SK-N-SH (cell line): Measurements from ENCODE around the gene CEL. TPM values are rescaled to one million over a fixed set of nuclear protein-coding genes. Genes with fewer than 3 reads are reported as not detected.

ENCODE experiments used
- CTCF ChIA-PET: fragments of 300-600, 350-600 bp; formaldehyde crosslinking; extraction: SDS; loops from one replicate; lab custom pipeline; 2021; lab: Yijun Ruan, JAX
- POLR2A ChIA-PET: fragments of 350-600 bp; sonication (Branson Sonifier 250); formaldehyde crosslinking; extraction: SDS; loops from one replicate; lab custom pipeline; 2020; ENCODE audit warnings: antibody characterized with exemption, inconsistent platforms; lab: Yijun Ruan, JAX
- DNase-seq: peaks from one replicate; pipeline ENCODE4 v3.0.0; 2012
- H2AFZ ChIP-seq: fragments of 200-600 bp; sonication (generic); 2 replicates; pipeline ENCODE4 v1.8.1; 2016; ENCODE audit warnings: antibody characterized with exemption, mild to moderate bottlenecking, low read depth
- H3F3A ChIP-seq: fragments of 200-600 bp; sonication (generic); replicated peaks from 2 replicates; pipeline ENCODE3; 2016; ENCODE audit warnings: antibody characterized with exemption, mild to moderate bottlenecking; ENCODE audit not compliant: insufficient read depth
- H3K27ac ChIP-seq, 2 experiments: fragments of 200-500 bp in 1 of 2; fragments of 200-600 bp in 1 of 2; sonication (Bioruptor generic) in 1 of 2; sonication (generic), shearing (Covaris generic) in 1 of 2; 2 replicates each; pipeline versions ENCODE4 v1.5.1 to v1.6.1; 2014 to 2016; ENCODE audit warnings: low read depth in 2 of 2, inconsistent platforms in 1 of 2, low read length in 1 of 2, mild to moderate bottlenecking in 1 of 2, mixed read lengths in 1 of 2
- H3K27me3 ChIP-seq: fragments of 200-600 bp; sonication (generic), shearing (Covaris generic); 2 replicates; pipeline ENCODE4 v1.6.1; 2016; ENCODE audit warnings: mixed run types; ENCODE audit not compliant: insufficient read depth
- H3K36me3 ChIP-seq, 2 experiments: fragments of 200-500 bp in 1 of 2; fragments of 200-600 bp in 1 of 2; sonication (Bioruptor generic) in 1 of 2; sonication (generic) in 1 of 2; replicated peaks in 1 of 2; 2 replicates each; pipeline versions ENCODE3 to v1.5.1; 2014 to 2016; ENCODE audit warnings: low read length in 1 of 2, mild to moderate bottlenecking in 1 of 2; ENCODE audit not compliant: insufficient read depth in 2 of 2, control insufficient read depth in 1 of 2
- H3K4me1 ChIP-seq, 2 experiments: fragments of 200-500 bp in 1 of 2; fragments of 200-600 bp in 1 of 2; sonication (Bioruptor generic) in 1 of 2; sonication (generic), shearing (Covaris generic) in 1 of 2; 2 replicates each; pipeline versions ENCODE4 v1.5.1 to v1.6.1; 2014 to 2016; ENCODE audit warnings: low read depth in 1 of 2, low read length in 1 of 2, mixed run types in 1 of 2; ENCODE audit not compliant: insufficient read depth in 2 of 2, control insufficient read depth in 1 of 2
- H3K4me2 ChIP-seq: fragments of 200-600 bp; sonication (generic), shearing (Covaris generic); 2 replicates; pipeline ENCODE4 v1.6.1; 2017; ENCODE audit warnings: mixed run types
- H3K4me3 ChIP-seq, 2 experiments: fragments of 200-500 bp in 1 of 2; fragments of 200-600 bp in 1 of 2; sonication (Bioruptor generic) in 1 of 2; sonication (generic), shearing (Covaris generic) in 1 of 2; 2 replicates each; pipeline versions ENCODE4 v1.5.1 to v1.8.1; 2014 to 2016; ENCODE audit warnings: low read depth in 2 of 2, inconsistent platforms in 1 of 2, low read length in 1 of 2, mild to moderate bottlenecking in 1 of 2, mixed read lengths in 1 of 2, moderate library complexity in 1 of 2
- H3K79me2 ChIP-seq: fragments of 200-600 bp; sonication (generic); 2 replicates; pipeline ENCODE4 v1.8.1; 2017; ENCODE audit warnings: mild to moderate bottlenecking; ENCODE audit not compliant: insufficient read depth
- H3K9ac ChIP-seq: fragments of 200-600 bp; sonication (generic); 2 replicates; pipeline ENCODE4 v1.6.1; 2017; ENCODE audit warnings: mixed run types
- H3K9me2 ChIP-seq: fragments of 200-600 bp; sonication (generic); 2 replicates; pipeline ENCODE4 v1.6.1; 2017; ENCODE audit warnings: mixed run types
- H3K9me3 ChIP-seq: fragments of 200-600 bp; sonication (generic); 2 replicates; pipeline ENCODE4 v1.6.1; 2017; ENCODE audit warnings: mixed run types, mild to moderate bottlenecking, moderate library complexity
- H4K20me1 ChIP-seq: fragments of 200-600 bp; sonication (generic); 2 replicates; pipeline ENCODE4 v1.6.1; 2017; ENCODE audit warnings: mild to moderate bottlenecking, mixed run types; ENCODE audit not compliant: insufficient read depth
- CHD2 ChIP-seq: fragments of 150-350 bp; IDR thresholded peaks from 2 replicates; pipeline ENCODE4 v1.6.1; 2018; ENCODE audit warnings: low read length; ENCODE audit not compliant: partially characterized antibody
- CTCF ChIP-seq: fragments of 200-600 bp; sonication (generic); IDR thresholded peaks from 2 replicates; pipeline ENCODE4 v1.6.1; 2017; ENCODE audit warnings: antibody characterized with exemption, mild to moderate bottlenecking, moderate library complexity
- ELF1 ChIP-seq: IDR thresholded peaks from 2 replicates; pipeline ENCODE4 v1.4.0; 2012
- EP300 ChIP-seq, 2 experiments: IDR thresholded peaks; 2 replicates each; pipeline versions ENCODE4 v1.4.0 to v1.6.1; 2012; ENCODE audit warnings: borderline replicate concordance in 1 of 2, low read depth in 1 of 2, low read length in 1 of 2
- EZH2phosphoT487 ChIP-seq: fragments of 200-600 bp; sonication (generic); IDR thresholded peaks from 2 replicates; pipeline ENCODE4 v1.6.1; 2017; ENCODE audit warnings: low read depth, mixed run types, mild to moderate bottlenecking, antibody characterized with exemption, moderate library complexity, borderline replicate concordance
- FOSL2 ChIP-seq: IDR thresholded peaks from 2 replicates; pipeline ENCODE4 v1.4.0; 2012; ENCODE audit warnings: low read depth, mild to moderate bottlenecking, moderate library complexity, borderline replicate concordance
- FOXJ3 ChIP-seq: sonication (generic); formaldehyde crosslinking; IDR thresholded peaks from 2 replicates; pipeline ENCODE4 v1.5.1; 2020; ENCODE audit warnings: mild to moderate bottlenecking, missing genetic modification reagents
- GABPA ChIP-seq: IDR thresholded peaks from 2 replicates; pipeline ENCODE4 v1.4.0; 2012; ENCODE audit warnings: low read depth, mild to moderate bottlenecking
- MAX ChIP-seq: IDR thresholded peaks from 2 replicates; pipeline ENCODE4 v1.4.0; 2012; ENCODE audit warnings: low read depth
- MEF2A ChIP-seq: IDR thresholded peaks from 2 replicates; pipeline ENCODE4 v1.4.0; 2012; ENCODE audit warnings: low read depth, borderline replicate concordance
- NFIC ChIP-seq: IDR thresholded peaks from 2 replicates; pipeline ENCODE4 v1.4.0; 2012; ENCODE audit warnings: borderline replicate concordance
- NRF1 ChIP-seq: IDR thresholded peaks from 2 replicates; pipeline ENCODE4 v1.6.1; 2012; ENCODE audit warnings: low read depth, mild to moderate bottlenecking, low read length
- POLR2AphosphoS5 ChIP-seq: IDR thresholded peaks from 2 replicates; pipeline ENCODE4 v1.6.1; 2012; ENCODE audit warnings: low read depth, low read length
- RCOR1 ChIP-seq: fragments of 150-350 bp; IDR thresholded peaks from 2 replicates; pipeline ENCODE4 v1.6.1; 2017; ENCODE audit warnings: antibody characterized with exemption, low read length
- RFX5 ChIP-seq: IDR thresholded peaks from 2 replicates; pipeline ENCODE4 v1.6.1; 2012; ENCODE audit warnings: mild to moderate bottlenecking, improper control_type of control experiment, low read length
- SMC3 ChIP-seq: IDR thresholded peaks from 2 replicates; pipeline ENCODE4 v1.6.1; 2012; ENCODE audit warnings: low read depth, low read length, improper control_type of control experiment
- TAF1 ChIP-seq: IDR thresholded peaks from 2 replicates; pipeline ENCODE4 v1.6.1; 2012; ENCODE audit warnings: low read depth, mild to moderate bottlenecking, low read length, moderate library complexity, borderline replicate concordance
- TEAD4 ChIP-seq: IDR thresholded peaks from 2 replicates; pipeline ENCODE4 v1.4.0; 2012; ENCODE audit warnings: mild to moderate bottlenecking, borderline replicate concordance; ENCODE audit not compliant: insufficient read depth
- USF1 ChIP-seq: IDR thresholded peaks from 2 replicates; pipeline ENCODE4 v1.4.0; 2012; ENCODE audit warnings: low read depth, borderline replicate concordance
- YY1 ChIP-seq: IDR thresholded peaks from 2 replicates; pipeline ENCODE4 v1.4.0; 2012; ENCODE audit warnings: low read depth, mild to moderate bottlenecking
- WGBS: methylation state at CpG from one replicate; pipeline ENCODE4 v1.1.6; 2017; ENCODE audit warnings: low lambda C conversion rate; 5-methylcytosine and 5-hydroxymethylcytosine counted together
- polyA plus RNA-seq, 3 experiments: library from polyadenylated mRNA; depleted of rRNA; stranded (reverse); fragments of >200 nt; gene quantifications; 2 replicates each; pipeline ENCODE4 v1.2.3, GENCODE V29; 2012

Gene CEL
- polyA plus RNA-seq, 1 of the 3 experiments (the other 2 are of a cell fraction) = 0.87 TPM

DNA sequence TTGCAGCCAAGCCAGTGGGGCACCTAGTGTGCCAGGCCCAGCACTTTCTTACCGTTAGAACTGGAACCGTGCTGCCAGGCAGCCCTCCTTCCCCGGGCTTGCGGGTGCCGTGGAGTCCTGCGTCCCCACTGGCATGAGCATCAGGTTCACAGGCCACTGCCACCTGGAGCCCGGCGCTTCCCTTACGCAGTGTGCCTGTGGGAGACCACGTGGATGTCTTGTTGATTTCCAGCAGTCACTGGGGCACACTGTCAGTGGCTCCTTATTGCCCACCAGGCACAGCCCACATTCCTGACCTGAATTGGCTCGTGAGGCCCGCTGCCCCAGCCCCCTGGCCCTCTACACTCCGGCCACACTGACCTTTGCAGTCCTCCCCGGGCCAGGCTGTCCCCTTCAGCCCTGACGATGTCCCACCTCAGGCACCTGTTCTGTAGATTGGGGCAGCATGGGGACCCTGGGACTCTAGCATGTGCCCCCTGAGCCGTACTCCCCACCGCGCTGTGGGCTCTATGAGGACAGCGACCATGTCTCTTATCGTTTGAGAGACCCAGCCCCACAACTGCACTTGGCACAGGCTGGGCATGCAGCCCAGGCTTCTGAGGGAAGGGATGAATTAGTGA, 10.4 kb upstream of the CEL start:
- TF ChIP-seq RFX5 (no peak), RCOR1 (no peak), EZH2phosphoT487 (no peak), ELF1 (no peak), TEAD4 (no peak), CTCF (no peak), FOSL2 (no peak), TAF1 (no peak), NRF1 (no peak), YY1 (no peak), EP300 (IDR thresholded peaks at IDR 0.05; ENCODE audit: borderline replicate concordance in 1 of 2, low read depth in 1 of 2, low read length in 1 of 2) (no peak), MAX (no peak), SMC3 (no peak), NFIC (no peak)
- Histone ChIP-seq H3K4me2 (no peak overlapping the region), H3K9ac (no peak overlapping the region), H3K36me3 (peaks cover 2 to 53% of the 10 kb centered on the region in 2 experiments), H3K9me3 (no peaks in the 10 kb centered on the region), H3K27ac (no peak overlapping the region), H3K79me2 (no peaks in the 10 kb centered on the region), H3K4me1 (peaks cover 0 to 20% of the 10 kb centered on the region in 2 experiments; a peak in 1 of 4 replicates), H2AFZ (no peak overlapping the region), H4K20me1 (no peaks in the 10 kb centered on the region), H3K4me3 (no peak overlapping the region), H3F3A (no peaks in the 10 kb centered on the region), H3K27me3 (no peaks in the 10 kb centered on the region), H3K9me2 (no peaks in the 10 kb centered on the region)
- DNase-seq = no peak
- CTCF ChIA-PET = interaction anchor here (0.7 to 1.6 kb wide), 7 partner anchors 10 to 93 kb away, joined by 3 to 6 read pairs (median 3); partner anchors contain the start of gene GTF3C5
- 93% methylated on average over 15 of the region's 20 CpGs for WGBS
- POLR2A ChIA-PET = no interaction called here

DNA sequence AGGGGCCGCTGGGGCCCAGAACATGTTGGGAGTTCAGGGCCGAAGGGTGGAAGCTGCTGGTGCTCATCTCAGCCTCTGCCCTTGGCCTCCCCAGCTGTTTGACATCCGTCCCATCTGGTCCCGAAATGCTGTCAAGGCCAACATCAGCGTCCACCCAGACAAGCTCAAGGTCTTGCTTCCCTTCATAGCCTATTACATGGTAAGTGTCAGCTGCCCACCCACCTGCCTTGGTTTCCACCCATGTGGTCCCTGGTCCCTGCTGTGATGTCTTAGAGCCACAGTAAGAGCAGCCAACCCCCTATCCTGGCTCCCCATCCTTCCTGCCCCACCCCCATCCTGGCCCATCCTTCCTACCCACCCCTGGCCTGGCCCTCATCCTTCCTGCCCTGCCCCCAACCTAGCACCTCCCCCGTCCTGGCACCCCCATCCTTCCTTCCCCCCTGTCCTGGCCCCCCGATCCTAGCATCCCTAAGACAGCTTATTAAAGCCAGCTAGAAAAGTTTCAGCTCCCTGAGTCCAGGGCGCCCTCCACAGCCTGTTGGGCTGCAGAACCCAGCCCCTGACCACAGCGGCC, 9.7 kb upstream of the CEL start:
- Histone ChIP-seq H2AFZ (no peak overlapping the region), H3K9me3 (no peaks in the 10 kb centered on the region), H3F3A (no peaks in the 10 kb centered on the region), H3K27ac (no peak overlapping the region), H3K9ac (no peak overlapping the region), H3K4me3 (no peak overlapping the region), H3K79me2 (no peaks in the 10 kb centered on the region), H3K4me2 (no peak overlapping the region), H3K36me3 (peaks cover 2 to 51% of the 10 kb centered on the region in 2 experiments), H3K9me2 (no peaks in the 10 kb centered on the region), H3K27me3 (no peaks in the 10 kb centered on the region), H4K20me1 (no peaks in the 10 kb centered on the region), H3K4me1 (peaks cover 0 to 20% of the 10 kb centered on the region in 2 experiments; a peak in 1 of 4 replicates)
- DNase-seq = no peak
- CTCF ChIA-PET = interaction anchor here (0.7 to 1.6 kb wide), 8 partner anchors 10 to 96 kb away, joined by 3 to 6 read pairs (median 4); partner anchors contain the start of gene GTF3C5
- 99% methylated on average over 9 of the region's 9 CpGs for WGBS
- POLR2A ChIA-PET = no interaction called here
- TF ChIP-seq RCOR1 (no peak), USF1 (no peak), NRF1 (no peak), FOXJ3 (CRISPR knock-in tag) (no peak), GABPA (no peak), POLR2AphosphoS5 (no peak), CHD2 (no peak), TAF1 (no peak), FOSL2 (no peak), EP300 (IDR thresholded peaks at IDR 0.05; ENCODE audit: borderline replicate concordance in 1 of 2, low read depth in 1 of 2, low read length in 1 of 2) (no peak), ELF1 (no peak), MEF2A (no peak), NFIC (no peak), SMC3 (no peak)
